GM12872 (cell line): ENCODE measurements around the gene SLC2A6.

Experiments
- CTCF ChIP-seq: IDR thresholded peaks from 3 replicates; pipeline ENCODE4 v1.5.1; 2011; ENCODE audit warnings: low read depth, mild to moderate bottlenecking, low read length, moderate library complexity; ENCODE audit not compliant: insufficient read depth

SLC2A6 gene

GRCh38 chr9:133423216-133423615 is 55.7 kb downstream of the SLC2A6 start:
- no peak for TF ChIP-seq CTCF

- peak; percentile 47 for TF ChIP-seq CTCF
Measured at GRCh38 chr9:133421615-133422542, 57.0 kb downstream of the SLC2A6 start, which contains the start of gene ADAMTS13. ADAMTS13 (plus strand) TSS chr9:133422367; CDS start chr9:133422444, 77 bp downstream.
